ENCODE results near the gene FHIT.

FHIT gene

GRCh38 chr3:60424942-60425341, 826.3 kb downstream of the FHIT start:
- no peaks in the 10 kb centered on the region for H3K27me3 ChIP-seq (replicated peaks)
- no peak overlapping the region for H3K4me3 ChIP-seq (ENCODE audit: low read depth, low read length)
- in situ Hi-C loops (cut with HindIII; ENCODE audit: low pct_ligation_motif_present, low sequenced_read_pairs) = no loop called here
- no peak for DNase-seq
- no peaks in the 10 kb centered on the region for H3K36me3 ChIP-seq (replicated peaks)
- no peak for TF ChIP-seq CTCF (IDR thresholded peaks at IDR 0.05; ENCODE audit: low read depth, low read length, missing control alignments)
- H3K27ac ChIP-seq = no peak overlapping the region

- TF ChIP-seq CTCF (IDR thresholded peaks at IDR 0.05; ENCODE audit: low read depth, low read length, missing control alignments) = no peak
- no peak for DNase-seq
- H3K4me3 ChIP-seq (ENCODE audit: low read depth, low read length) = no peak overlapping the region
- no peaks in the 10 kb centered on the region for H3K27me3 ChIP-seq (replicated peaks)
- H3K27ac ChIP-seq = no peak overlapping the region
- in situ Hi-C loops (cut with HindIII; ENCODE audit: low pct_ligation_motif_present, low sequenced_read_pairs) = no loop called here
- no peaks in the 10 kb centered on the region for H3K36me3 ChIP-seq (replicated peaks)
Measured at GRCh38 chr3:60424034-60424433, 827.2 kb downstream of the FHIT start.

GRCh38 chr3:60423556-60423955, 827.7 kb downstream of the FHIT start:
- no peak overlapping the region for H3K4me3 ChIP-seq (ENCODE audit: low read depth, low read length)
- H3K27ac ChIP-seq = no peak overlapping the region
- no peak for TF ChIP-seq CTCF (IDR thresholded peaks at IDR 0.05; ENCODE audit: low read depth, low read length, missing control alignments)
- DNase-seq = no peak
- no peaks in the 10 kb centered on the region for H3K36me3 ChIP-seq (replicated peaks)
- no peaks in the 10 kb centered on the region for H3K27me3 ChIP-seq (replicated peaks)
- in situ Hi-C loops (cut with HindIII; ENCODE audit: low pct_ligation_motif_present, low sequenced_read_pairs) = no loop called here

GRCh38 chr3:60421749-60422446, 829.4 kb downstream of the FHIT start:
- no peak overlapping the region for H3K27ac ChIP-seq
- in situ Hi-C loops (cut with HindIII; ENCODE audit: low pct_ligation_motif_present, low sequenced_read_pairs) = no loop called here
- no peak for DNase-seq
- TF ChIP-seq CTCF (IDR thresholded peaks at IDR 0.05; ENCODE audit: low read depth, low read length, missing control alignments) = no peak
- no peaks in the 10 kb centered on the region for H3K36me3 ChIP-seq (replicated peaks)
- no peaks in the 10 kb centered on the region for H3K27me3 ChIP-seq (replicated peaks)
- H3K4me3 ChIP-seq (ENCODE audit: low read depth, low read length) = no peak overlapping the region

- no peak for DNase-seq
- in situ Hi-C loops (cut with HindIII; ENCODE audit: low pct_ligation_motif_present, low sequenced_read_pairs) = no loop called here
- no peak overlapping the region for H3K27ac ChIP-seq
- TF ChIP-seq CTCF (IDR thresholded peaks at IDR 0.05; ENCODE audit: low read depth, low read length, missing control alignments) = no peak
- no peaks in the 10 kb centered on the region for H3K27me3 ChIP-seq (replicated peaks)
- no peaks in the 10 kb centered on the region for H3K36me3 ChIP-seq (replicated peaks)
- no peak overlapping the region for H3K4me3 ChIP-seq (ENCODE audit: low read depth, low read length)
Measured at GRCh38 chr3:60417576-60417975, 833.7 kb downstream of the FHIT start.

- H3K4me3 ChIP-seq (ENCODE audit: low read depth, low read length) = no peak overlapping the region
- in situ Hi-C loops (cut with HindIII; ENCODE audit: low pct_ligation_motif_present, low sequenced_read_pairs) = no loop called here
- H3K27me3 ChIP-seq (replicated peaks) = no peaks in the 10 kb centered on the region
- DNase-seq = no peak
- no peak for TF ChIP-seq CTCF (IDR thresholded peaks at IDR 0.05; ENCODE audit: low read depth, low read length, missing control alignments)
- no peak overlapping the region for H3K27ac ChIP-seq
- H3K36me3 ChIP-seq (replicated peaks) = no peaks in the 10 kb centered on the region
Measured at GRCh38 chr3:60414011-60414410, 837.2 kb downstream of the FHIT start.
